Gastroesophageal sphincter (tissue), 3 donors: ENCODE measurements around the gene PLS3.

Source experiments
- CTCF ChIP-seq, 4 experiments: fragments of 200-600 bp in 2 of 4; fragments of 450-650 bp in 2 of 4; sonication (generic) in 1 of 4; IDR thresholded peaks; one replicate each; pipeline ENCODE4 v1.5.1; 2017 to 2019; ENCODE audit warnings: antibody characterized with exemption in 4 of 4, mild to moderate bottlenecking in 2 of 4, moderate library complexity in 2 of 4
- POLR2A ChIP-seq, 2 donors: fragments of 450-650 bp; IDR thresholded peaks; one replicate each; pipeline ENCODE4 v1.6.1; 2017; ENCODE audit warnings: antibody characterized with exemption in 2 of 2, mild to moderate bottlenecking in 2 of 2, moderate library complexity in 1 of 2
- POLR2AphosphoS5 ChIP-seq: sonication (generic); formaldehyde crosslinking; IDR thresholded peaks from one replicate; pipeline ENCODE4 v1.6.1; 2017; ENCODE audit warnings: antibody characterized with exemption

DNA sequence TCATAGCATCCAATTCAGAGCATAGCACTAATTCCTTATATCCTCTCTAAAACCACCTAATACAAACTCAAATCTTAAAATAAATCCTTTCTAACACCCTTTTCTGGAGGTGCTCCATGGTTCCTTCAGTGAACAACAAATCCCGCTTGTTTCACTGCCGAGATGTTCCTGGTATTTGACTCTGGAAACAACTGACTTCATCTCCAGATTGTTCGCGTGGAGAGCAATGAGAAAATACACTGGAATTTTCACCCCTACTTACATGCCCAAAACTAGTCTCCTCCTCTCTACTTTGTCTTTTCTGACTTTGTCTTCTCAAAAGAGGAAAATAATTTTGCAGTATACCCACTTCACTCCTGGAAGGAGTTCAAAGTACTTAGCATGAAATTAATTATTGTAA is 129.0 kb downstream of the PLS3 start:
- TF ChIP-seq POLR2A (IDR thresholded peaks at IDR 0.05) (no peak), CTCF (IDR thresholded peaks at IDR 0.05) (no peak), POLR2AphosphoS5 (no peak)
